HepG2 (cell line): ENCODE measurements around the gene UBAP2. TPM values are rescaled to one million over a fixed set of nuclear protein-coding genes. Genes with fewer than 3 reads are reported as not detected.
"Not testable (repeated sequence)": the region's sequence is repeated elsewhere in the genome, so short reads cannot be mapped to it uniquely, and the experiment has no call there.

Experiments
- ATAC-seq: fragments of 200-7000 bp; cut with Tn5 transposase; 3 replicates; pipeline ENCODE4 v1.9.1; 2020; ENCODE audit warnings: mild to moderate bottlenecking, moderate library complexity
- BruUV-seq: library from RNA; stranded (reverse); fragments of 400-500 nt; replicated peaks from 2 replicates; lab custom pipeline; 2021; lab: Mats Ljungman, UMichigan
- CTCF ChIA-PET: fragments of 300-600 bp; formaldehyde crosslinking; extraction: SDS; loops from one replicate; lab custom pipeline; 2021; ENCODE audit warnings: low total read pairs, inconsistent platforms, low intra/inter-chr PET ratio; lab: Yijun Ruan, JAX
- POLR2A ChIA-PET: fragments of 350-600 bp; sonication (Branson Sonifier 250); formaldehyde crosslinking; loops from one replicate; lab custom pipeline; 2020; ENCODE audit warnings: antibody characterized with exemption, inconsistent platforms; lab: Yijun Ruan, JAX
- DNase-seq: peaks from one replicate; pipeline ENCODE4 v3.0.0-alpha.2; 2015; ENCODE audit warnings: low spot score
- FAIRE-seq: peaks from 3 replicates; lab custom pipeline; 2011; peaks lifted over from hg19 to GRCh38; lab: Jason Lieb, UNC
- H2AFZ ChIP-seq: one replicate; pipeline ENCODE4 v1.6.1; 2011; ENCODE audit warnings: low read length, inconsistent platforms
- H3K27ac ChIP-seq: fragments of 300-600 bp; 3 replicates; pipeline ENCODE4 v1.8.0; 2011; ENCODE audit warnings: mixed run types, mild to moderate bottlenecking, mixed read lengths, low read length, inconsistent platforms; ENCODE audit not compliant: insufficient read depth; ENCODE audit errors: extremely low read length
- H3K27me3 ChIP-seq, 2 experiments: fragments of 200-600 bp in 1 of 2; 2 replicates in 1 of 2; 3 replicates in 1 of 2; pipeline versions ENCODE4 v1.6.0 to v1.8.0; 2011; ENCODE audit warnings: low read length in 2 of 2, mild to moderate bottlenecking in 2 of 2, moderate library complexity in 2 of 2, inconsistent platforms in 1 of 2; ENCODE audit not compliant: insufficient read depth in 2 of 2, control insufficient read depth in 1 of 2
- H3K36me3 ChIP-seq, 2 experiments: fragments of 200-600 bp in 1 of 2; replicated peaks in 1 of 2; 2 replicates in 1 of 2; 3 replicates in 1 of 2; pipeline versions ENCODE4 v1.5.1 to v1.8.0; 2011; ENCODE audit warnings: low read length in 2 of 2, inconsistent platforms in 1 of 2; ENCODE audit not compliant: insufficient read depth in 2 of 2, control insufficient read depth in 1 of 2
- H3K4me1 ChIP-seq: 2 replicates; pipeline ENCODE4 v1.5.1; 2012; ENCODE audit warnings: low read length, inconsistent platforms; ENCODE audit not compliant: insufficient read depth
- H3K4me2 ChIP-seq: 2 replicates; pipeline ENCODE4 v1.6.0; 2011; ENCODE audit warnings: low read depth, low read length, inconsistent platforms
- H3K4me3 ChIP-seq, 3 experiments: fragments of 200-600 bp in 1 of 3; sonication (generic), shearing (Covaris generic) in 1 of 3; replicated peaks in 1 of 3; 2 replicates each; pipeline ENCODE4 v1.5.1; 2011 to 2016; ENCODE audit warnings: low read length in 3 of 3, inconsistent platforms in 2 of 3, low read depth in 2 of 3, mild to moderate bottlenecking in 2 of 3, control low read depth in 1 of 3, mixed read lengths in 1 of 3; ENCODE audit not compliant: insufficient read depth in 1 of 3
- H3K79me2 ChIP-seq: one replicate; pipeline ENCODE4 v1.6.1; 2011; ENCODE audit warnings: low read length, inconsistent platforms; ENCODE audit not compliant: insufficient read depth
- H3K9ac ChIP-seq: 2 replicates; pipeline ENCODE4 v1.6.0; 2011; ENCODE audit warnings: mild to moderate bottlenecking, low read depth, low read length, inconsistent platforms; ENCODE audit not compliant: insufficient read depth
- H3K9me3 ChIP-seq: 2 replicates; pipeline ENCODE4 v1.5.1; 2012; ENCODE audit warnings: mild to moderate bottlenecking, low read length
- H4K20me1 ChIP-seq: 2 replicates; pipeline ENCODE4 v1.6.0; 2011; ENCODE audit warnings: inconsistent platforms, mild to moderate bottlenecking, low read length, moderate library complexity; ENCODE audit not compliant: insufficient read depth
- ETV5 ChIP-seq: IDR thresholded peaks from 2 replicates; pipeline ENCODE4 v1.6.1; 2018; ENCODE audit warnings: missing biosample characterization, missing genetic modification reagents, inconsistent platforms, borderline replicate concordance
- HIVEP1 ChIP-seq: sonication (generic); formaldehyde crosslinking; IDR thresholded peaks from 2 replicates; pipeline ENCODE4 v1.4.0; 2020; ENCODE audit warnings: mild to moderate bottlenecking, missing genetic modification reagents
- ZNF143 ChIP-seq: sonication (generic); formaldehyde crosslinking; IDR thresholded peaks from 2 replicates; pipeline ENCODE4 v1.4.0; 2020; ENCODE audit warnings: missing genetic modification reagents
- WGBS: methylation state at CpG from one replicate; pipeline ENCODE4 v1.1.6; 2017; ENCODE audit warnings: low lambda C conversion rate; 5-methylcytosine and 5-hydroxymethylcytosine counted together
- in situ Hi-C: cut with HindIII; loops from 2 replicates; pipeline ENCODE4 v1.10.0; 2017; ENCODE audit warnings: low pct_unique_long_range_greater_than_20kb; ENCODE audit not compliant: extremely low pct_ligation_motif_present
- intact Hi-C: fragments of 100-400 bp; cut with micrococcal nuclease; formaldehyde crosslinking; loops from one replicate; pipeline ENCODE4 v1.10.0; 2022; ENCODE audit not compliant: unreplicated experiment
- polyA plus RNA-seq, 8 experiments: library from polyadenylated mRNA; depleted of rRNA in 3 of 8; stranded (reverse) in 7 of 8; unstranded in 1 of 8; fragments of >200 nt; fragmentation: Illumina TruSeq in 4 of 8; extraction: Trizol in 4 of 8; gene quantifications; 2 replicates each; pipeline versions ENCODE4 v1.2.1 to v1.2.3, GENCODE V29; 2011 to 2016; ENCODE audit warnings: low read depth in 4 of 8, missing spikeins in 1 of 8, mixed read lengths in 1 of 8; ENCODE audit not compliant: insufficient read depth in 1 of 8
- total RNA-seq, 5 experiments: library from RNA; depleted of rRNA; stranded (reverse); fragments of >200 nt; fragmentation: Illumina TruSeq; extraction: Trizol; gene quantifications; 2 replicates each; pipeline ENCODE4 v1.2.3, GENCODE V29; 2016; ENCODE audit warnings: low read depth in 1 of 5
- TF ChIP-seq, protein P1 (sequence below): sonication (generic); formaldehyde crosslinking; IDR thresholded peaks from 2 replicates; pipeline ENCODE4 v1.4.0; 2020; ENCODE audit warnings: missing genetic modification reagents
- TF ChIP-seq, protein P2 (sequence below): sonication (generic); formaldehyde crosslinking; IDR thresholded peaks from 2 replicates; pipeline ENCODE4 v1.4.0; 2020; ENCODE audit warnings: missing genetic modification reagents

Gene UBAP2
- total and polyA plus RNA-seq, 2 of the 13 experiments (the other 11 are each of a cell fraction or from before 2014, with no cell fraction given): 19.0 to 22.0 TPM

DNA sequence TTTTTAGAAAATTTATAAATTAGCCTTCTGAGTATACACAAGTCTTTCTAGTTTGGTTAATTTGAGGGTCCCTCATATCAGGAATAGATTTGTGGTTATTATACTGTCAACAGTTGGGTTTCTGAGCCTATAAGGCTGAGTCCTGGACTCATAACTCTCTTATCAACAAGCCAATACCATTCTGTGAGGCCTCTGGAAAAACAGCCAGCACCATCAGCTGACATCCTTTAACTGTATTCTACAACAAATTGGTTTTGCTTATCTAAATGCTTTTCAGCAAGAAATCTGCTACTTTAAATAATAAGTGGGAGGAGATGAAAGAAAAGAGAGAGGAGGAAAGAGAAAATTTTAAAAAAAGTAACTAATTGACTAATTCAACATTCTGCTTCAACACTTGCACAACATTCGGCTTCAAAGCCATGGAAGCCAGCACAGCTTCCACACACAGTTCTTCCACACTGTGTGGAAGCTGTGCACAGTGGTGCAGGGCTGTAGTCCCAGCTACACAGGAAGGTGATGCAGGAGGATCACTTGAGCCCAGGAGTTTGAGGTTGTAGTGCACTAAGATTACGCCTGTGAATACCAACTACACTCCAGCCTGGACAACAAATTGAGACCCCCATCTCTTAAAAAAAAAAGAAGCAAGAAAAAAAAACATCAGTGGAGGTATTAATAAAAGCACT, 84.5 kb downstream of the UBAP2 start:
- H3K4me1 ChIP-seq: no peaks in the 10 kb centered on the region
- no peak for ATAC-seq
- no peak overlapping the region for H3K9ac ChIP-seq
- FAIRE-seq: no peak
- no TSS peak for BruUV-seq
- no peaks in the 10 kb centered on the region for H3K79me2 ChIP-seq
- H3K4me2 ChIP-seq: no peak overlapping the region
- no peaks in the 10 kb centered on the region for H3K9me3 ChIP-seq
- CTCF ChIA-PET: no interaction called here
- H3K27ac ChIP-seq: no peak overlapping the region
- H3K36me3 ChIP-seq: peaks cover 3 to 17% of the 10 kb centered on the region in 2 experiments; a peak in 3 of 5 replicates
- WGBS: 98% methylated on average over 2 of the region's 2 CpGs
- POLR2A ChIA-PET: no interaction called here
- H2AFZ ChIP-seq: no peak overlapping the region
- in situ Hi-C loops: no loop called here
- no peak for DNase-seq
- H3K4me3 ChIP-seq: no peak overlapping the region
- intact Hi-C loops: no loop called here
- TF ChIP-seq, protein P1, sequence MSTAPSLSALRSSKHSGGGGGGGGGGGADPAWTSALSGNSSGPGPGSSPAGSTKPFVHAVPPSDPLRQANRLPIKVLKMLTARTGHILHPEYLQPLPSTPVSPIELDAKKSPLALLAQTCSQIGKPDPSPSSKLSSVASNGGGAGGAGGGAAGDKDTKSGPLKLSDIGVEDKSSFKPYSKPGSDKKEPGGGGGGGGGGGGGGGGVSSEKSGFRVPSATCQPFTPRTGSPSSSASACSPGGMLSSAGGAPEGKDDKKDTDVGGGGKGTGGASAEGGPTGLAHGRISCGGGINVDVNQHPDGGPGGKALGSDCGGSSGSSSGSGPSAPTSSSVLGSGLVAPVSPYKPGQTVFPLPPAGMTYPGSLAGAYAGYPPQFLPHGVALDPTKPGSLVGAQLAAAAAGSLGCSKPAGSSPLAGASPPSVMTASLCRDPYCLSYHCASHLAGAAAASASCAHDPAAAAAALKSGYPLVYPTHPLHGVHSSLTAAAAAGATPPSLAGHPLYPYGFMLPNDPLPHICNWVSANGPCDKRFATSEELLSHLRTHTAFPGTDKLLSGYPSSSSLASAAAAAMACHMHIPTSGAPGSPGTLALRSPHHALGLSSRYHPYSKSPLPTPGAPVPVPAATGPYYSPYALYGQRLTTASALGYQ: no peak
- no peak for TF ChIP-seq ETV5 (CRISPR knock-in tag)
- no peak for TF ChIP-seq HIVEP1 (CRISPR knock-in tag)
- TF ChIP-seq ZNF143 (CRISPR knock-in tag): no peak
- TF ChIP-seq, protein P2, sequence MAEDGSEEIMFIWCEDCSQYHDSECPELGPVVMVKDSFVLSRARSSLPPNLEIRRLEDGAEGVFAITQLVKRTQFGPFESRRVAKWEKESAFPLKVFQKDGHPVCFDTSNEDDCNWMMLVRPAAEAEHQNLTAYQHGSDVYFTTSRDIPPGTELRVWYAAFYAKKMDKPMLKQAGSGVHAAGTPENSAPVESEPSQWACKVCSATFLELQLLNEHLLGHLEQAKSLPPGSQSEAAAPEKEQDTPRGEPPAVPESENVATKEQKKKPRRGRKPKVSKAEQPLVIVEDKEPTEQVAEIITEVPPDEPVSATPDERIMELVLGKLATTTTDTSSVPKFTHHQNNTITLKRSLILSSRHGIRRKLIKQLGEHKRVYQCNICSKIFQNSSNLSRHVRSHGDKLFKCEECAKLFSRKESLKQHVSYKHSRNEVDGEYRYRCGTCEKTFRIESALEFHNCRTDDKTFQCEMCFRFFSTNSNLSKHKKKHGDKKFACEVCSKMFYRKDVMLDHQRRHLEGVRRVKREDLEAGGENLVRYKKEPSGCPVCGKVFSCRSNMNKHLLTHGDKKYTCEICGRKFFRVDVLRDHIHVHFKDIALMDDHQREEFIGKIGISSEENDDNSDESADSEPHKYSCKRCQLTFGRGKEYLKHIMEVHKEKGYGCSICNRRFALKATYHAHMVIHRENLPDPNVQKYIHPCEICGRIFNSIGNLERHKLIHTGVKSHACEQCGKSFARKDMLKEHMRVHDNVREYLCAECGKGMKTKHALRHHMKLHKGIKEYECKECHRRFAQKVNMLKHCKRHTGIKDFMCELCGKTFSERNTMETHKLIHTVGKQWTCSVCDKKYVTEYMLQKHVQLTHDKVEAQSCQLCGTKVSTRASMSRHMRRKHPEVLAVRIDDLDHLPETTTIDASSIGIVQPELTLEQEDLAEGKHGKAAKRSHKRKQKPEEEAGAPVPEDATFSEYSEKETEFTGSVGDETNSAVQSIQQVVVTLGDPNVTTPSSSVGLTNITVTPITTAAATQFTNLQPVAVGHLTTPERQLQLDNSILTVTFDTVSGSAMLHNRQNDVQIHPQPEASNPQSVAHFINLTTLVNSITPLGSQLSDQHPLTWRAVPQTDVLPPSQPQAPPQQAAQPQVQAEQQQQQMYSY (CRISPR knock-in tag): no peak
- H4K20me1 ChIP-seq: no peaks in the 10 kb centered on the region
- H3K27me3 ChIP-seq: no peaks in the 10 kb centered on the region

DNA sequence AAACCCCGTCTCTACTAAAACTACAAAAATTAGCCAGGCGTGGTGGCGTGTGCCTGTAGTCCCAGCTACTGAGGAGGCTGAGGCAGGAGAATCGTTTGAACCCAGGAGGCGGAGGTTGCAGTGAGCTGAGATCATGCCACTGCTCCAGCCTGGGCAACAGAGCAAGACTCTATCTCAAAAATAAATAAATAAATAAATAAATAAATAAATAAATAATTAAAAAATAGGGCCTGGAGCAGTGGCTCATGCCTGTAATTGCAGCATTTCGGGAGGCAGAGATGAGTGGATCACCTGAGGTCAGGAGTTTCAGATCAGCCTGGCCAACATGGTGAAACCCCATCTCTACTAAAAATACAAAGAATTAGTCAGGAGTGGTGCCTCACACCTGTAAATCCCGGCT, 86.2 kb downstream of the UBAP2 start:
- intact Hi-C loops, ATAC-seq, H4K20me1 ChIP-seq, POLR2A ChIA-PET, H3K27ac ChIP-seq, DNase-seq, BruUV-seq, in situ Hi-C loops, H3K27me3 ChIP-seq, H3K4me3 ChIP-seq, CTCF ChIA-PET, FAIRE-seq, H3K79me2 ChIP-seq, H3K9me3 ChIP-seq, H2AFZ ChIP-seq, H3K9ac ChIP-seq, H3K4me2 ChIP-seq, H3K4me1 ChIP-seq: not testable (repeated sequence)
- H3K36me3 ChIP-seq: peaks cover 3 to 22% of the 10 kb centered on the region in 2 experiments; a peak in 3 of 5 replicates
- WGBS: 95% methylated on average over 7 of the region's 7 CpGs
